HG02763 (cell line): ENCODE data around the gene INPP5F.
A peak's percentile ranks its signal among the peaks of the same experiment; 100 is the strongest.

ENCODE experiments used
- ATAC-seq: cut with Tn5 transposase; IDR thresholded peaks from one replicate; pipeline ENCODE4 v1.9.1; 2021; ENCODE audit warnings: mild to moderate bottlenecking, moderate library complexity; ENCODE audit not compliant: unreplicated experiment

INPP5F gene, protein sequence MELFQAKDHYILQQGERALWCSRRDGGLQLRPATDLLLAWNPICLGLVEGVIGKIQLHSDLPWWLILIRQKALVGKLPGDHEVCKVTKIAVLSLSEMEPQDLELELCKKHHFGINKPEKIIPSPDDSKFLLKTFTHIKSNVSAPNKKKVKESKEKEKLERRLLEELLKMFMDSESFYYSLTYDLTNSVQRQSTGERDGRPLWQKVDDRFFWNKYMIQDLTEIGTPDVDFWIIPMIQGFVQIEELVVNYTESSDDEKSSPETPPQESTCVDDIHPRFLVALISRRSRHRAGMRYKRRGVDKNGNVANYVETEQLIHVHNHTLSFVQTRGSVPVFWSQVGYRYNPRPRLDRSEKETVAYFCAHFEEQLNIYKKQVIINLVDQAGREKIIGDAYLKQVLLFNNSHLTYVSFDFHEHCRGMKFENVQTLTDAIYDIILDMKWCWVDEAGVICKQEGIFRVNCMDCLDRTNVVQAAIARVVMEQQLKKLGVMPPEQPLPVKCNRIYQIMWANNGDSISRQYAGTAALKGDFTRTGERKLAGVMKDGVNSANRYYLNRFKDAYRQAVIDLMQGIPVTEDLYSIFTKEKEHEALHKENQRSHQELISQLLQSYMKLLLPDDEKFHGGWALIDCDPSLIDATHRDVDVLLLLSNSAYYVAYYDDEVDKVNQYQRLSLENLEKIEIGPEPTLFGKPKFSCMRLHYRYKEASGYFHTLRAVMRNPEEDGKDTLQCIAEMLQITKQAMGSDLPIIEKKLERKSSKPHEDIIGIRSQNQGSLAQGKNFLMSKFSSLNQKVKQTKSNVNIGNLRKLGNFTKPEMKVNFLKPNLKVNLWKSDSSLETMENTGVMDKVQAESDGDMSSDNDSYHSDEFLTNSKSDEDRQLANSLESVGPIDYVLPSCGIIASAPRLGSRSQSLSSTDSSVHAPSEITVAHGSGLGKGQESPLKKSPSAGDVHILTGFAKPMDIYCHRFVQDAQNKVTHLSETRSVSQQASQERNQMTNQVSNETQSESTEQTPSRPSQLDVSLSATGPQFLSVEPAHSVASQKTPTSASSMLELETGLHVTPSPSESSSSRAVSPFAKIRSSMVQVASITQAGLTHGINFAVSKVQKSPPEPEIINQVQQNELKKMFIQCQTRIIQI

DNA sequence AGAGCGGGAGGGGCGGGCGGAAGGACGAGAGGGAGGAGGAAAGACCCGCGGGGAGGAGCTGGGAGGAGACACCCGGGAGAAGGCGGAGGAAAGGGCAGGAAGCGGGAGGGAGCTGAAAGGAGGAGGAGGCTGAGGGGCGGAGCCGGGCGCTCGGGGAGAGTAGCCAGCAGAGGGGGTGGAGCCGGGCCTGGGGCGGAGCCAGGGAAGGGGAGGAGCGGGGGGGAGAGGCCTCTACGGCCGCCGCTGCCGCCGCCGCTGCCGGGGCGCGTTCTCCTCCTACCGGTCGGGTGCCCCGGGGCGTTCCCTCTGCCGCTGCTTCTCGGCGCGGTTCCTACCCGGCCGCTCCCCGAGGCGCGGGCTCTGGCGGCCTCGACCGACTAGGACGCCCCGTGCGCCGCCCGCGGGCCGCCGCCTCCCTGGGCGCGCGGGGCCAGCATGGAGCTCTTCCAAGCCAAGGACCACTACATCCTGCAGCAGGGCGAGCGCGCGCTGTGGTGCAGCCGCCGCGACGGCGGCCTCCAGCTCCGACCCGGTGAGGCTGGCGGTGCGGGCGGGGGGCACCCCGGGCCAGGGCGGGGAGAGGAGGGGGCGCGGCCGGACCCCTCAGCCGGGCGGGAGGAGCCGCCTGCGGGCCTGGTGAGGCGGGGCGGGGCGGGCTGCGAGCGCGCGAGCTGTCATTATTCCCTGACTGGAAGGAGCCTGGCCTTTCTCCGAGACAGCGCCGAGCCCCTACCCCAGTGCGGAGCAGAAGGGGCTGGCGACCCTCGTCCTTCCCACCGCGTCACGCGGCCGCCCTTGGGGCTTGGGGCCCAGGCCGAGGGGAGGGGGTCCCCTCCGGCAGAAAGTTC, at the start of gene INPP5F:
Gene INPP5F (plus strand): TSS at position 223 of the 848 bp plus-strand sequence. CDS start 213 bp downstream, at position 436.
- ATAC-seq: peak; percentile 84

DNA sequence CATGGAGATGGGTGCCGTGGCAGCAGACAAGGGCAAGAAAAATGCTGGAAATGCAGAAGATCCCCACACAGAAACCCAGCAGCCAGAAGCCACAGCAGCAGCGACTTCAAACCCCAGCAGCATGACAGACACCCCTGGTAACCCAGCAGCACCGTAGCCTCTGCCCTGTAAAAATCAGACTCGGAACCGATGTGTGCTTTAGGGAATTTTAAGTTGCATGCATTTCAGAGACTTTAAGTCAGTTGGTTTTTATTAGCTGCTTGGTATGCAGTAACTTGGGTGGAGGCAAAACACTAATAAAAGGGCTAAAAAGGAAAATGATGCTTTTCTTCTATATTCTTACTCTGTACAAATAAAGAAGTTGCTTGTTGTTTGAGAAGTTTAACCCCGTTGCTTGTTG, 48.7 kb upstream of the INPP5F start:
- no peak for ATAC-seq

DNA sequence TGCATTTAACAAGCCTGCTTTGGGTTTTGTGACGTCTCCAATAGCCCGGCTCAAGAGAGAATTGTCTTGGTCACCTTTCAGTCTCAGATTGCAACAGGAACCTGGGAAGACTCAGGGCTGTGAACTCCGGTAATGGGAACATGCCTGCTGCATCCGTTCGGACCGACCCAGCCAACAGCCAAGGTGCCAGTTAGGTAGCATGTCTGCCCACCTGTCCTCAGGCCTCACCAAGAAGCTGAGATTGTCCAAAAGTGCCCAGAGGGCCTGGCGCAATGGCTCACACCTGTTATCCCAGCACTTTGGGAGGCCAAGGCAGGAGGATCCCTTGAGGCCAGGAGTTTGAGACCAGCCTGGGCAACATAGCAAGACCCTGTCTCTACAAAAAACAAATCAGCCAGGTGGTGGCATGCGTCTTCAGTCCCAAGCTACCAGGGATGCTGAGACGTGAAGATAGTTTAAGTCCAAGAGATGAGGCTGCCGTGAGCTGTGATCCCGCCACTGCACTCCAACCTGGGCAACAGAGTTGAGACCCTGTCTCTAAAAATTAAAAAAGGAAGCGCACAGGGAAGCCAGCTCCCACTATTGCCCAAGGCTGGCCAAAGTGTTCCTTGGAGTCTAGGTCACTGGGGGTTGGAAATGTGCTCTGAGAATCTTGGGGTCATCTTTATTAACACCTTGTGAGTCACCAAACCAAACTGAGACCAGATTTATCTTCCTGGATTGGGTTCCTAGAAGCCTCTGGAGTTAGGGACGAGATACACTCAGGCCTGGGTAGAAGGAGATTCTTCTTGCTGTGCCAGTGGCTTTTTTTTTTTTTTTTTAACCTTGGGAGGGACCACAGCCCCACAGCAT, 47.7 kb upstream of the INPP5F start:
- ATAC-seq: no peak

DNA sequence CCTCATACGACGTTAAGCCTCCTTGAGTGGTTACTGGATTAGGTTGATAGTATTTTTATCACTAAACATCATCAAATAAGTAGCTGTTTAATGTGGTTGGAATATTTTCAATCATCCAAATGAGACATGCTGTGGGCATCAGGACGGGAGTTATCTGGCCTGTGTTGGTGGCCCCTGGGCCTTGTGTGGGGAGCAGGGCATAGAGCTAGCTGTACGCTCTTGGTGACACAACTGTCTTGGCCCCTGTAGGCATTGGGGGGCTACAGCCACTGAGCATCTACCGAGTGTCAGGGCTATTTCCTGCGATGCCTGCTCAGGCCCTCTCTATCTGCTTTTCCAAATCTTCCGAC, 46.4 kb upstream of the INPP5F start:
- no peak for ATAC-seq

DNA sequence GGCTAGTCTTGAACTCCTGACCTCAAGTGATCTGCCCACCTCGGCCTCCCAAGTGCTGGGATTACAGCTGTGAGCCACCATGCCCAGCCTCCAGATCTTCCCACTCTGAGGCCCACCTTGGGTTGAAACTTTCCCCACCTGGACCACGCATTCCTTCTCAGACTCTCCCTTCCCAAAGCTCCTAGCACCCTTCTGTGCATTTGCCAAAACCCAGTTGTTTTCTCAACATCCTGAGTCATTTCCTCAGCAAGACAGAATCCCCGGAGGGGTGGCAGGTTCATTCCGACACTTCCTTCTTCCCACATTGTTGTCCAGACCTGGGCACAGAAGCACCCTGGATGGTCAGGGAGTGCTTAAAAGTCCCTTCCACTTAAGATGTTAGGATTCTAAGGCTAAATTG, 45.8 kb upstream of the INPP5F start:
- no peak for ATAC-seq

DNA sequence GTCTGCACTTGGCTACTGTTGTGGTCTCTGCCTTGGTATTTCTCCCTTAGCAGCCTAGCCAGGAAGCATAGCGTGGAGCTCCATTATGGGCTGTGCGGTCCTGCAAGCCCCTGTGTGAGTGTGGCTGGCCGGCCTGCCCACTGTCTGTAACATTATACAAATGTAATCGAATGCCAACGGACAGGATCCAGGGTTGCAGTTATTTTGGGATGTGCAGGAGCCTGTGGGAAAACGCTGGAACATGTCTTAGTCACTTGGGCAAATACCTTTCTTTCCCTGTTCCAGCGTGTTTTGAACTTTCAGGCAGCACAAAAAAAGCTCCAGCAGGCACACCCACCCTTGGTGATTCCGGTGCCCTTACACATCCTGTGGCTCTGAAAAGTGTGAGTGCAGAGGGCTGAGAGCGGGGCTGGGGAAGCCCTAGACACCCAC, 45.2 kb upstream of the INPP5F start:
- ATAC-seq: no peak

DNA sequence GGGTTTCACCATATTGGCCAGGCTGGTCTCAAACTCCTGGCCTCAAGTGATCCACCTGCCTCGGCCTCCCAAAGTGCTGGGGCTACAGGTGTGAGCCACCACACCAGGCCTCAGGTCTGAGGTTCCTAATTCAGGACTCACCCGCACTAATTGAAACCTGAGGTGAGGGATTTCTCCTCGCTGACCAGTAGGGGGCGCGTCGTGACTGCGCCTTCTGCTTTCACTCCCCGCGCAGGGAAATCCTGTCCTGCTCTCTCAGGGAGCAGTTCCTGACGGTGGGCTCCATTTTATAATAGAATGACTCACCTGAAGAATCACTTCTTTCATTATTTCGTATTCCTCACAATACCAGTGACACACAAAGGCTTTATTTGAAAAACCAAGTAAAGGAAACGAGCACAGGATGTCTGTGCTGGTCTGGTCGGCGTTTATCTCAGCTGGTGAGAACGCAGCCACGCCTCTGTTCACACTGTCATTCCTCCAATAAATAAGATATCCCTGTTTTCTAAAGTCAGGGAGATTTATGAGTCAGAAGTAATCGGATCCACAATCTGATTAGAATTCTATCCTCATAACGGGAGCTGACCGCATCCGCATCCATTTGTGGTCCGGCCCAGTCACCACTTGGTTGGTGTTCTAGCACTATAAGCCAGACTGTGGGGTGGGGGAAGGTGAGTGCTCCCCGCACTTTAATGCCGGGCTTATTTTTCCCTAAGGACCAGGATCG, 39.2 kb upstream of the INPP5F start:
- peak; percentile 78 for ATAC-seq

DNA sequence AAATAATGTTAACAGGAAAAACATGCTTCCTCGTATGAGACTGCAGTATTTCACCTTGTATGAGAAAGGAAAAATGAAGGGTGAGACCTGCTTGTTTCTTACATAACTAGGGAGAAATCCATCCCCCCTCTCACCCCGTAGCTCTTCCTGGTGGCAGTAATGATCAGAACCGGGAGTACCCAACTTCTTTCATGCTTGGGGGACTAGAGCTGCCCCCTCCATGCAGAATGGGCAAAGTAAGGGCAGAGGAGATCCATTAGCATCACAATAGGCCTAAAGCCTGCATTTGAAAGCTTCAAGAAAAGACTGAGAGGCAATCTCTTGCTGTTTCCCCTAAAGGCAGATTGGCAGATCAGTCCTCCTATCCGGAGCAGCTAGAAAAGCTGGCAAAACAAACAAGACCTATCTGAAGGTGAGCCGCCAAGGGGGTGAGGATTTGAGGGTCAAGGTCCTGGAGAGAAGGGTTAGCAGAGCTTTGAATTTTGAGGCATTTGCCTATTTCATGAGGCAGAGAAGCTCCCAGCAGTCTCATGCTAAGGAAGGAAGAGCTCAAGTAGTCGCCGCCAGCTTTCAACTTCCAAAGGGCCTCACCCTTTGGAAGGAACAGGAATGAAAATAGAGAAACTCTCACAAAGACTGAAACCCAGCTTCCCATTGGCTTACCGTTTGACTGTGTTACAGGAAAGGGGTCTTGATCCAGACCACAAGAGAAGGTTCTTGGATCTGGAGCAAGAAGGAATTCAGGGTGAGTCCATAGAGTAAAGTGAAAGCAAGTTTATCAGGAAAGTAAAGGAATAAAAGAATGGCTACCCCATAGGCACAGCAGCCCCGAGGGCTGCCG, 38.4 kb upstream of the INPP5F start:
- no peak for ATAC-seq

DNA sequence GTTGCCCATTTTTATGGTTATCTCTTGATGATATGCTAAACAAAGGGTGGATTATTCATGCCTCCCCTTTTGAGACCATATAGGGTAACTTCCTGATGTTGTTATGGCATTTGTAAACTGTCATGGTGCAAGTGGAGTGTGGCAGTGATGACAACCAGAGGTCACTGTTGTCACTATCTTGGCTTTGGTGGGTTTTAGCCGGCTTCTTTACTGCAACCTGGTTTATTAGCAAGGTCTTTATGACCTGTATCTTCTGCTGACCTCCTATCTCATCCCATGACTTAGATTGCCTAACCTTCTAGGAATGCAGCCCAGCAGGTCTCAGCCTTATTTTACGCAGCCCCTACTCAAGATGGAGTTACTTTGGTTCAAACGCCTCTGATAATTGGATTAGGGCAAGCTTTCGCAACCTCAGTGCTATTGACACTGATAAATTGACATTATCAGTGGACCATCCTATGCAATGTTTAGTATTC, 37.8 kb upstream of the INPP5F start:
- no peak for ATAC-seq

DNA sequence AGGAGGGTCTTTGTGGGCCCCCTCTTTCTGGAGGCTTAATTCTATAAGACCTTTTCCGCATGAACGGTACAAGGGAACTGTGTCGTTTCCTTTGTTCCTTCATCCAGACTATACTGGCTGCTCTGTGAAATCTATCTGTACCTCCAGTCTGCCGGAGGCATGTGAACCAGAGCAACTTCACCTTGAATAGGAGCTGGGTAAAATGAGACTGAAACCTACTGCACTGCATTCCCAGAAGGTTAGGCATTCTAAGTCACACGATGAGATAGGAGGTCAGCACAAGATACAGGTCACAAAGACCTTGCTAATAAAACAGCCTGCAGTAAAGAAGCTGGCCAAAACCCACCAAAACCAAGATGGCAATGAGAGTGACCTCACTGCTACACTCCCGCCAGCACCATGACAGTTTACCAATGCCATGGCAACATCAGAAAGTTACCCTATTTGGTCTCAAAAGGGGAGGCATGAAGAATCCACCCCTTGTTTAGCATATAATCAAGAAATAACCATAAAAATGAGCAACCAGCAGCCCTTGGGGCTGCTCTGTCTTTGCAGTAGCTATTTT, 36.8 kb upstream of the INPP5F start:
- ATAC-seq: no peak

DNA sequence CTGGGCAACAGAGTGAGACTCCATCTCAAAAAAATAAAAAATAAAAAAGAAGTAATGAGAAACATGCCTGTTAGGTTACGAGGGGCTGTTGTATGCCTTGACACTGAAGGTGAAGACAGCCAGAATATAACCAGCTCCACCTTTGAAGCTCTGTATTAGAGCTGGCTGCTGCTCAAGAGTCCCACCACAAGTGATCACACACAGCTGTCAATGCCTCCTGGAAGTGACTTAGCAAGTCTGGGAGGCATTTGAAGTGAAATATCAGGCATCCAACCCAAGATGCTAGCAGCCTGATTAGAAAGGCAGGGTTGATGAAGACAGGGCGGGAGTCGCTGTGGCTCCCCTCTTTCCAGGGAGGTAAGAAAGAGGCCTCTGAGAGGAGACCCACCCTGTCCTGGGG, 34.1 kb upstream of the INPP5F start:
- ATAC-seq: no peak

DNA sequence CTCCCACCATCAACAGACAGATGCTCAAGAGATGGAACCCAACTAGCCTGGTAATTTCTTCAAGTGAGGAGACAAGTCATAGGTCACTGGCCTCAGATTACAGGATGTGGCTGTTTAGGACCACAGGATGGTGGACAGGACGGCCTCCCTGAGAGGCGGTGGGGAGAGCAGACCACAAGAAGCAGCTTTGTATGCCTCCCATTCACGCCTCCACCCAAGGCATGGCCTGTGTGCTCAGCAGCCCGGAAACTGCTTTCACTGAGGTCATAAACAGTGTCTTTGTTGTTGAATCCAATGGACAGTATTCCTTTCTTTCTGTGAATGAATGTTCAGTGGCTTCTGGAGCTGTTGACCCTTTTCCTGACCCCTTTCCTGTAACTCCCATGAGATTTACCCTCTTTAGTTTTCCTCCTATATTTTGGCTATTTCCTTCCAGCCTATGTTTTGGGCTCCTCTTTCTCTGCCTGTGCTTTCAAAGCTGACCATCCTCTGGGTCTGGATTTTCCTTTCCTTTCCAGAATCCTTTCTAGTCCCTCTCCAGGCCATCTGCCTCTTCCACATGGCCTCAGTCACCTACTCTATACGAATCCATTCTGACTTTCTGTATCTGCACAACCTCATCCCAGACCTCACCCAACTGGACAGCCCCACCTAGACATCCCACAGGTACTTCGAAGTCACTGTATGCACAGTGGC, 32.4 kb upstream of the INPP5F start:
- no peak for ATAC-seq

DNA sequence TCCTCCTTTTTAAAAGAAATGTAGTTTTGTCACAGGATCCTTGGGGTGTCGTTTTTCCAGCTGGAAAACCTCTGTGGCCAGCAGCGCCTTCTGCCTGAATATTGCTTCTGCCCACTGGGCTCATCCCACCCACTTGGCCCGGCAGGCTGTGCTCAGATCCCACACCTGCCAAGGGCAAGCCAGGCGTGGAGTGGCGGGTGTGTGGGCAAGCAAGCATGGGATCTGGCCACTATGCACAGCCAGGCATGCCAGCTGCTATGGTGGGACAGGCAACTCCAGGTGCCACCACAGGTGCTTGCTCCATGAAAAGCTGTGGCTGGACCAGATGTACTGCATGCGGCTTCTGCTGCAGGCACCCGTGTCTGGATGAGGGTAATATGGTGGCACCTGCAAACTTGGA, 31.2 kb upstream of the INPP5F start:
- ATAC-seq: no peak

DNA sequence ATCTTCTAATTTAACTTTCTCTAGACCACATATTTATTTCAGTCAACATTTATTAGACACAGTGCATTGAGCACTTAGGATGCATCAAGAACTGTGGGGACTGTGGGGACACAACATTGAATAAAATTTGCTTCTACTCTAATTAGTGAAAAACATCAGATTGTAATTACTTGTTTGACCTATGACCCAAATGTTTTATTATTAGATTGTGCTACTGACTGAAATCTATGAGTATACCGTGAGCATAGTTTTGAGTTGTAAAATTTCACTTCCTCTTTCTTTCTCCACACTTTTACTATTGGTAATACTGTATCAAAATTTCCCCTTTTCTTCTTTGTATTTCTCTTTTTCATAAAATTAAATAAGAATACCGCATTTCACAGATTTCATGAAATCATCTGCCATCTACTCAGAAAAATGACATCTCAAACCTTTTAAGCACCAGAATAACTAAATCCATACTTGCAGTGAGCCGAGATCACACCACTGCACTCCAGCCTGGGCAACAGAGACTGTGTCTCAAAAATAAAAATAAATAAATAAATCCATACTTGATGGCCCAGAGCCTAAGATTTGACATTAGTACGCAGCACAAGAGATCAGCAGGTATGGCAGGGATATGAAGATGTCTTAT, 25.4 kb upstream of the INPP5F start:
- ATAC-seq: peak; percentile 40

DNA sequence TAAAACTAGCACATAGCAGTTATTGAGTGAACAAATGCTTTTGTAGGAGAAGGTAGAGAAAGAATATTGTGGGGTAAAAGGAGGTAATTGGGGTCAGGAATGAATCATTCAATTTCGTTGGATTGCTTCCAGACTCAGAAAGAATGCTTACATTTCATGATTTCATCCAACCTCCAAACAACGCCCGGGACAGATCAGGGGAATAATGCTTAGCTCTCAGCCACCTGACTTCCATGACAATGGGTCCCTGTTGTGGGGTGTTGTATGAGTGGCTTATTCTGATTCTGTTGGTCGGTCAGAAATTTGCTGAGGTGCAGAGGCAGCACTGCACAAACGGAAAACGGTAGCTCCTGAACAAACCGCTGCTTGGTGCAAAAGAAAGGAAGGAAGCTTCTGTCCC, 24.0 kb upstream of the INPP5F start:
- ATAC-seq: no peak

DNA sequence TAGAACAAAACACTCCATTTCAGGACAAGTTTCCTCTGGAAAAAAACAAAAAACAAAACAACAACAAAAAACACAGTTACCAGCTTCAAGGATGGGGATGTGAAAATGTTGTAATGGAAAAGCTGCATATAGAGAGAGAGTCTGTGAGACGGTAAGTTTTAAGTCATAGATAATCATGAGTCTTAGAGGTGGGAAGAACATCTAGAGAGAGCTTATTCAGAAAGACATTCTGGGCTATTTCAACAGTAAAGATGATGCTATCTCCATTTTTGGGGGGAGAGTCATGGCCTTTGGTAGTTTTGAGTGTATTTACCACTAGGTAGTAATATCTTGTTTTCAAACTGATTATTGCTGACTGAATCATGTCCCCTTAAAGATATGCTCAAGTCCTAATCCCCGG, 23.3 kb upstream of the INPP5F start:
- ATAC-seq: no peak
